Spleen (tissue), 10 donors: Measurements from ENCODE around the gene COL28A1. TPM values are rescaled to one million over a fixed set of nuclear protein-coding genes. Genes with fewer than 3 reads are reported as not detected.

Experiments used
- polyA plus RNA-seq, 3 donors: library from polyadenylated mRNA; stranded (reverse); fragments of 200-250 nt; gene quantifications; one replicate each; pipeline ENCODE4 v1.2.1, GENCODE V29; 2013
- total RNA-seq, 7 donors: library from RNA; depleted of rRNA in 3 of 7; stranded (reverse); fragments of >200 nt in 3 of 7; fragmentation: NEBNext Ultra II Directional in 4 of 7; extraction: Animal tissue kit (Norgen Biotek cat#: 25700) in 4 of 7; gene quantifications; one replicate each; pipeline versions ENCODE4 v1.1.0 to v1.2.1, GENCODE V29; 2016 to 2021
- donor health status: healthy with polysubstance abuse.
- donor health status: DM: no; HTN: no; CAD: no; lungs with moderate emphysema.
- donor health status: DM: no; HTN: no; CAD: no.
- donor health status: Bipolar disorder and iron deficiency.
- donor health status: healthy.
- donor health status: DM: no; HTN: no; CAD: no.
- donor health status: DM: yes; HTN: yes; CAD: no.

COL28A1 gene
- total and polyA plus RNA-seq, 10 donors = 0.08 to 1.6 (median 0.51) TPM

Other genes with a start within 250 kb of the COL28A1 start
- gene MIOS, start 31.0 kb upstream of the COL28A1 start, total RNA-seq = 100 to 1,000 TPM in 1 of 7 donors, 10 to 100 TPM in 6; 36.5 to 104 (median 49.5) TPM
- 10 to 100 TPM; 18.0 to 21.0 (median 18.9) TPM for gene MIOS, start 31.0 kb upstream of the COL28A1 start, polyA plus RNA-seq
- 10 to 100 TPM; 13.2 to 21.2 (median 16.9) TPM for gene UMAD1, start 104.9 kb upstream of the COL28A1 start, total RNA-seq
- gene UMAD1, start 104.9 kb upstream of the COL28A1 start, polyA plus RNA-seq = 1 to 10 TPM; 7.6 to 9.3 (median 8.8) TPM
- 10 to 100 TPM; 18.0 to 32.1 (median 25.4) TPM for gene RPA3, start 182.7 kb upstream of the COL28A1 start, total RNA-seq
- gene RPA3, start 182.7 kb upstream of the COL28A1 start, polyA plus RNA-seq = 10 to 100 TPM; 28.3 to 41.8 (median 41.0) TPM